Stomach (tissue), 9 donors: ENCODE results near the gene PROZ. TPM values are rescaled to one million over a fixed set of nuclear protein-coding genes. Genes with fewer than 3 reads are reported as not detected.

Source experiments
- DNase-seq, 2 donors: peaks; one replicate each; pipeline versions ENCODE4 v3.0.0 to v3.0.0-alpha.2; 2013 to 2019
- H3K27ac ChIP-seq, 5 donors: fragments of 200-600 bp in 4 of 5; sonication (generic) in 4 of 5; one replicate each; pipeline ENCODE4 v1.5.1; 2013 to 2019; ENCODE audit warnings: mild to moderate bottlenecking in 1 of 5, moderate library complexity in 1 of 5
- H3K27me3 ChIP-seq, 3 donors: fragments of 200-600 bp; sonication (generic); one replicate each; pipeline ENCODE4 v1.5.1; 2017 to 2019; ENCODE audit warnings: mixed run types in 1 of 3
- H3K36me3 ChIP-seq, 4 donors: fragments of 200-600 bp; sonication (generic); 1 replicate in 3 of 4; 2 replicates in 1 of 4; pipeline ENCODE4 v1.5.1; 2016 to 2019
- H3K4me1 ChIP-seq, 4 donors: fragments of 200-600 bp; sonication (generic); one replicate each; pipeline ENCODE4 v1.5.1; 2016 to 2019
- H3K4me3 ChIP-seq, 4 donors: fragments of 200-600 bp; sonication (generic) in 3 of 4; one replicate each; pipeline ENCODE4 v1.5.1; 2016 to 2019; ENCODE audit warnings: mild to moderate bottlenecking in 1 of 4
- H3K9me3 ChIP-seq, 4 donors: fragments of 200-600 bp; sonication (generic); one replicate each; pipeline ENCODE4 v1.5.1; 2016 to 2019
- CTCF ChIP-seq, 7 experiments: fragments of 450-650 bp in 4 of 7; fragments of 200-600 bp in 3 of 7; sonication (generic) in 3 of 7; IDR thresholded peaks; one replicate each; pipeline ENCODE4 v1.5.1; 2016 to 2019; ENCODE audit warnings: antibody characterized with exemption in 7 of 7, control low read depth in 2 of 7, mild to moderate bottlenecking in 1 of 7
- EP300 ChIP-seq: sonication (generic); formaldehyde crosslinking; IDR thresholded peaks from one replicate; pipeline ENCODE4 v1.6.1; 2017; ENCODE audit warnings: antibody characterized with exemption
- POLR2A ChIP-seq, 4 donors: fragments of 450-650 bp; IDR thresholded peaks; one replicate each; pipeline ENCODE4 v1.6.1; 2016; ENCODE audit warnings: antibody characterized with exemption in 4 of 4, control low read depth in 2 of 4, mild to moderate bottlenecking in 1 of 4, moderate library complexity in 1 of 4
- POLR2AphosphoS5 ChIP-seq, 3 donors: sonication (generic); formaldehyde crosslinking; IDR thresholded peaks; one replicate each; pipeline ENCODE4 v1.6.1; 2016; ENCODE audit warnings: antibody characterized with exemption in 3 of 3
- WGBS, 5 donors: extraction: QIAGEN DNeasy Blood & Tissue Kit in 3 of 5; methylation state at CpG; one replicate each; pipeline versions ENCODE4 v1.1.5 to v1.1.7; 2013 to 2018; 5-methylcytosine and 5-hydroxymethylcytosine counted together
- intact Hi-C: fragments of 100-400 bp; cut with DNase I; formaldehyde crosslinking; loops from one replicate; pipeline ENCODE4 v1.15.1; 2023; ENCODE audit warnings: low total_unique reads
- polyA plus RNA-seq, 3 donors: library from polyadenylated mRNA; stranded (reverse); fragments of 200-250 nt; gene quantifications; one replicate each; pipeline ENCODE4 v1.2.3, GENCODE V29; 2013
- total RNA-seq, 5 donors: library from RNA; depleted of rRNA; stranded (reverse); fragments of >200 nt; gene quantifications; one replicate each; pipeline versions ENCODE4 v1.1.0 to v1.2.3, GENCODE V29; 2014 to 2016
- donor health status: healthy with polysubstance abuse.
- donor health status: Bipolar disorder and iron deficiency.
- donor health status: healthy.

The PROZ gene
- total and polyA plus RNA-seq, 8 donors = 0.08 to 1.9 TPM; not detected in 6

- intact Hi-C loops = no loop called here
- TF ChIP-seq EP300 (no peak), POLR2AphosphoS5 (IDR thresholded peaks at IDR 0.05) (no peak), POLR2A (IDR thresholded peaks at IDR 0.05) (no peak), CTCF (IDR thresholded peaks at IDR 0.05) (no peak)
- no peak overlapping the region for H3K27ac ChIP-seq
- no peaks in the 10 kb centered on the region for H3K36me3 ChIP-seq
- peaks cover 12 to 31% (median 18%) of the 10 kb centered on the region in 3 donors for H3K27me3 ChIP-seq
- H3K4me3 ChIP-seq = no peak overlapping the region
- peaks cover 11 to 14% (median 13%) of the 10 kb centered on the region in 4 donors for H3K4me1 ChIP-seq
- peak in 1 of 2 donors; percentile 20 for DNase-seq
- WGBS, 5 donors = 86 to 97% (median 89%) methylated on average over 17 of the region's 17 CpGs
- H3K9me3 ChIP-seq = no peaks in the 10 kb centered on the region
Measured at GRCh38 chr13:113114511-113115362, 43.7 kb upstream of the PROZ start.

- Histone ChIP-seq H3K27ac (no peak overlapping the region), H3K4me3 (no peak overlapping the region), H3K27me3 (peaks cover 4 to 23% (median 10%) of the 10 kb centered on the region in 3 donors), H3K9me3 (no peaks in the 10 kb centered on the region), H3K4me1 (peaks cover 2 to 5% (median 5%) of the 10 kb centered on the region in 4 donors), H3K36me3 (no peaks in the 10 kb centered on the region)
- WGBS, 5 donors = 74 to 83% (median 81%) methylated on average over 14 to 21 of the region's 21 CpGs
- TF ChIP-seq EP300 = no peak
- TF ChIP-seq POLR2A (IDR thresholded peaks at IDR 0.05) = no peak
- TF ChIP-seq CTCF (IDR thresholded peaks at IDR 0.05) = no peak
- TF ChIP-seq POLR2AphosphoS5 (IDR thresholded peaks at IDR 0.05) = no peak
- peak in 1 of 2 donors; percentile 16 for DNase-seq
- intact Hi-C loops = no loop called here
Measured at GRCh38 chr13:113115363-113116205, 42.9 kb upstream of the PROZ start.

GRCh38 chr13:113116206-113116800, 42.1 kb upstream of the PROZ start:
- TF ChIP-seq POLR2A (IDR thresholded peaks at IDR 0.05) (no peak), CTCF (IDR thresholded peaks at IDR 0.05) (no peak), EP300 (no peak), POLR2AphosphoS5 (IDR thresholded peaks at IDR 0.05) (no peak)
- DNase-seq = peak in 1 of 2 donors; percentile 11
- Histone ChIP-seq H3K27ac (no peak overlapping the region), H3K36me3 (no peaks in the 10 kb centered on the region), H3K4me3 (no peak overlapping the region), H3K9me3 (no peaks in the 10 kb centered on the region), H3K4me1 (no peaks in the 10 kb centered on the region), H3K27me3 (peaks cover 0 to 16% (median 5%) of the 10 kb centered on the region in 3 donors)
- 77 to 89% (median 83%) methylated on average over 10 of the region's 10 CpGs for WGBS, 5 donors
- intact Hi-C loops = no loop called here

- Histone ChIP-seq H3K27me3 (peaks cover 0 to 13% (median 5%) of the 10 kb centered on the region in 3 donors), H3K27ac (no peak overlapping the region), H3K4me1 (peaks cover 1 to 5% (median 3%) of the 10 kb centered on the region in 4 donors), H3K36me3 (no peaks in the 10 kb centered on the region), H3K4me3 (no peak overlapping the region), H3K9me3 (no peaks in the 10 kb centered on the region)
- peak in 1 of 2 donors; percentile 9 for DNase-seq
- TF ChIP-seq POLR2AphosphoS5 (IDR thresholded peaks at IDR 0.05) (no peak), CTCF (IDR thresholded peaks at IDR 0.05) (no peak), EP300 (no peak), POLR2A (IDR thresholded peaks at IDR 0.05) (no peak)
- 86 to 92% (median 89%) methylated on average over 10 of the region's 10 CpGs for WGBS, 5 donors
- intact Hi-C loops = no loop called here
Measured at GRCh38 chr13:113116871-113117271, 41.6 kb upstream of the PROZ start.
